ENCODE measurements around the gene DTX1.
A peak's percentile ranks its signal among the peaks of the same experiment; 100 is the strongest.

Gene DTX1

DNA sequence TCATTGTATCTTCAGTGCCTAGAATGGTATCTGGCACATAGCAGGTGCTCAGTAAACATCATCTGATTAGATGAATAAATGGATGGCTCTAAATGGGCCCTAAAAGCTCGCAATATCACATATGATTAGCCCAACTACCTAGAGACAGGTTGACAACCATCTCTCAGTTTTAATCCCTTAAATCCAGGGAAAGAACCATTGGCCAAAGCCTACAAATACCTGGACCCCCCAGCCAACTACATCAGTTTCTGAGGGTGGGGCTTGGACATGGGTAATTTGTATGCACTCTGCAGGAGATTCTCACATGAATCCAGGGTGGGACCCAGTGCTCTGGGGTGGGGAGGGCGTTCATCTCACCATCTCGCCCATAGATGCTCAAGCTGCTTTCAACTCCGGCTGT lies 4.8 kb upstream of the DTX1 start:
- TF ChIP-seq, protein P1, sequence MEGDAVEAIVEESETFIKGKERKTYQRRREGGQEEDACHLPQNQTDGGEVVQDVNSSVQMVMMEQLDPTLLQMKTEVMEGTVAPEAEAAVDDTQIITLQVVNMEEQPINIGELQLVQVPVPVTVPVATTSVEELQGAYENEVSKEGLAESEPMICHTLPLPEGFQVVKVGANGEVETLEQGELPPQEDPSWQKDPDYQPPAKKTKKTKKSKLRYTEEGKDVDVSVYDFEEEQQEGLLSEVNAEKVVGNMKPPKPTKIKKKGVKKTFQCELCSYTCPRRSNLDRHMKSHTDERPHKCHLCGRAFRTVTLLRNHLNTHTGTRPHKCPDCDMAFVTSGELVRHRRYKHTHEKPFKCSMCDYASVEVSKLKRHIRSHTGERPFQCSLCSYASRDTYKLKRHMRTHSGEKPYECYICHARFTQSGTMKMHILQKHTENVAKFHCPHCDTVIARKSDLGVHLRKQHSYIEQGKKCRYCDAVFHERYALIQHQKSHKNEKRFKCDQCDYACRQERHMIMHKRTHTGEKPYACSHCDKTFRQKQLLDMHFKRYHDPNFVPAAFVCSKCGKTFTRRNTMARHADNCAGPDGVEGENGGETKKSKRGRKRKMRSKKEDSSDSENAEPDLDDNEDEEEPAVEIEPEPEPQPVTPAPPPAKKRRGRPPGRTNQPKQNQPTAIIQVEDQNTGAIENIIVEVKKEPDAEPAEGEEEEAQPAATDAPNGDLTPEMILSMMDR (IDR thresholded peaks at IDR 0.05) = no peak
- no peaks in the 10 kb centered on the region for H3K27me3 ChIP-seq (ENCODE audit: control insufficient read depth, insufficient read depth, low read length)
- peaks cover 3% of the 10 kb centered on the region for H3K4me1 ChIP-seq
- H3K79me2 ChIP-seq = no peaks in the 10 kb centered on the region
- no peaks in the 10 kb centered on the region for H3K36me3 ChIP-seq (ENCODE audit: control insufficient read depth, insufficient read depth, low read length)
- H2AFZ ChIP-seq = no peak overlapping the region
- H3K27ac ChIP-seq = no peak overlapping the region
- no peak overlapping the region for H3K4me3 ChIP-seq (ENCODE audit: low read depth, low read length)
- H3K4me2 ChIP-seq (ENCODE audit: low read length) = no peak overlapping the region
- no peak overlapping the region for H3K9ac ChIP-seq
- H3K9me3 ChIP-seq (ENCODE audit: control insufficient read depth, low read length) = no peaks in the 10 kb centered on the region

- H3K27me3 ChIP-seq (ENCODE audit: control insufficient read depth, insufficient read depth, low read length) = no peaks in the 10 kb centered on the region
- H3K9ac ChIP-seq = no peak overlapping the region
- TF ChIP-seq, protein P1 (IDR thresholded peaks at IDR 0.05) = no peak
- no peak overlapping the region for H3K4me3 ChIP-seq (ENCODE audit: low read depth, low read length)
- no peaks in the 10 kb centered on the region for H3K9me3 ChIP-seq (ENCODE audit: control insufficient read depth, low read length)
- H3K27ac ChIP-seq = no peak overlapping the region
- no peak overlapping the region for H2AFZ ChIP-seq
- H3K4me1 ChIP-seq = peaks cover 3% of the 10 kb centered on the region
- no peaks in the 10 kb centered on the region for H3K79me2 ChIP-seq
- H3K4me2 ChIP-seq (ENCODE audit: low read length) = no peak overlapping the region
- H3K36me3 ChIP-seq (ENCODE audit: control insufficient read depth, insufficient read depth, low read length) = no peaks in the 10 kb centered on the region
Observed at GRCh38 chr12:113052326-113052725, 4.2 kb upstream of the DTX1 start.

DNA sequence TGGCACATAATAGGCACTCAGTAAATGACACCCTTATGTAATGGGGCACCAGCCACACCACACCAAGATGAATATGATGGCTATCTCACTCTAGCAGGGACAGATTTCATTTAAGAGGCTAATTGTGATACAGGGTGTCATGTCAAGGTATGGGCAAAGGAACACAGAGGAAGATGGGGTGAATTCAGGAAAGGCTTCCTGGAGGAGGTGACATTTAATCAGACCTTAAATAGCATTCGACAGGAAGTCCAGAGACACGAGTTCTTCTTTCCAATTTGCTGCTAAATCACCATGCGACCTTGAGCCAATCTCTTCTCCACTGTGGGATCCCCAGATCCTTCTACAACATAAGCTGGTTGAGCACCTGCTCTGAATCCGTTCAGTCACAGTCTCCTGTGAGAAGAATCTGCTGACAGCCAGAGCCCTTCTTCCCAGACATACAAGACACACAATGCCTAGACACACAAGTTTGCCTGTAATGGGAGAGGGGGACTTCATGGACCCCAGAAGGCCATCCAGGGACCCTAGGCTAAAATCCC lies 1.5 kb upstream of the DTX1 start:
- Histone ChIP-seq H3K4me3 (ENCODE audit: low read depth, low read length) (no peak overlapping the region), H3K27ac (no peak overlapping the region), H3K79me2 (no peaks in the 10 kb centered on the region), H3K9me3 (ENCODE audit: control insufficient read depth, low read length) (no peaks in the 10 kb centered on the region), H2AFZ (no peak overlapping the region), H3K36me3 (ENCODE audit: control insufficient read depth, insufficient read depth, low read length) (no peaks in the 10 kb centered on the region), H3K4me1 (no peaks in the 10 kb centered on the region), H3K9ac (no peak overlapping the region), H3K27me3 (ENCODE audit: control insufficient read depth, insufficient read depth, low read length) (no peaks in the 10 kb centered on the region), H3K4me2 (ENCODE audit: low read length) (no peak overlapping the region)
- TF ChIP-seq, protein P1 (IDR thresholded peaks at IDR 0.05) = no peak

- no peaks in the 10 kb centered on the region for H3K9me3 ChIP-seq (ENCODE audit: control insufficient read depth, low read length)
- H3K79me2 ChIP-seq = no peaks in the 10 kb centered on the region
- no peak overlapping the region for H3K9ac ChIP-seq
- no peak overlapping the region for H3K4me2 ChIP-seq (ENCODE audit: low read length)
- H3K27me3 ChIP-seq (ENCODE audit: control insufficient read depth, insufficient read depth, low read length) = no peaks in the 10 kb centered on the region
- no peak overlapping the region for H3K4me3 ChIP-seq (ENCODE audit: low read depth, low read length)
- no peaks in the 10 kb centered on the region for H3K4me1 ChIP-seq
- no peak overlapping the region for H3K27ac ChIP-seq
- H3K36me3 ChIP-seq (ENCODE audit: control insufficient read depth, insufficient read depth, low read length) = no peaks in the 10 kb centered on the region
- TF ChIP-seq, protein P1 (IDR thresholded peaks at IDR 0.05) = no peak
- peak overlapping the region; percentile 56 for H2AFZ ChIP-seq
Observed at GRCh38 chr12:113055594-113056380, 743 bp upstream of the DTX1 start.

GRCh38 chr12:113056381-113056630 lies 224 bp upstream of the DTX1 start:
- H3K27ac ChIP-seq = no peak overlapping the region
- no peaks in the 10 kb centered on the region for H3K4me1 ChIP-seq
- peak overlapping the region; percentile 56 for H2AFZ ChIP-seq
- H3K36me3 ChIP-seq (ENCODE audit: control insufficient read depth, insufficient read depth, low read length) = no peaks in the 10 kb centered on the region
- TF ChIP-seq, protein P1 (IDR thresholded peaks at IDR 0.05) = no peak
- no peaks in the 10 kb centered on the region for H3K9me3 ChIP-seq (ENCODE audit: control insufficient read depth, low read length)
- peak overlapping the region; percentile 54 for H3K9ac ChIP-seq
- peak overlapping the region; percentile 52 for H3K4me3 ChIP-seq (ENCODE audit: low read depth, low read length)
- no peaks in the 10 kb centered on the region for H3K27me3 ChIP-seq (ENCODE audit: control insufficient read depth, insufficient read depth, low read length)
- peak overlapping the region; percentile 65 for H3K4me2 ChIP-seq (ENCODE audit: low read length)
- H3K79me2 ChIP-seq = no peaks in the 10 kb centered on the region
